ENCODE measurements around the gene IFITM10. TPM values are rescaled to one million over a fixed set of nuclear protein-coding genes. Genes with fewer than 3 reads are reported as not detected.
"Not testable (repeated sequence)": the region's sequence is repeated elsewhere in the genome, so short reads cannot be mapped to it uniquely, and the experiment has no call there.

IFITM10 gene
- total RNA-seq, 1 donor from 2014 or later, result 0.39 TPM

DNA sequence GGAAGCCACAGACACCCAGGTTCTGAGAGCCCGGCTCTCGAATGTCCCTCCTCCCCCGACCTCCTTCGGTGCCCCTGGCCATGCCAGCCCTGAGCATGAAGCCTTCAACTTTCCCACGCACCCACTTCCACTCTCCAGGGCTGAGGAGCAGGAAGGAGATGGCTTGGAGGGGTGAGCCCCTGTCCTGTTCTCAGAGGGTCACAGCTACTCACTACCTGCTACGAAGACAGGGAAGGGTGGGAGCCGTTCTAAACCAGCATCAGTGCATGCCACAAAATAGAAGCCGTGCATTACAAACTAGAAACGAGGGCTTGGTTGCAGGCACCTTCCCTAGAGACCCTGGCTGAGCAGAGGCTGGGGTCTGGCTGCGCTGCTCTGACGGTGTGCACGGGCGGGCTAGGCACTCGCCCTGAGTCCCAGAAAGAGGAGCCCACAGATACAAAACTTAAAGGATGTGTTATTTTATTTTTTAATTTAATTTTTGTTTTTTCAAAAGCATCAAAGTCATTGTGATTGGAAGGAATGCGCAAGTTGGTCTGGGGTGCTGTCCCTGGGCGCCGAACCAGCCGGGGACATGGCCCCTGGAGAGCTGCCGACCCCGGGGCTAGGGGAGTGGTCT is 57.6 kb downstream of the IFITM10 start:
- DNase-seq (ENCODE audit: low read depth in 2 of 2), result no peak

DNA sequence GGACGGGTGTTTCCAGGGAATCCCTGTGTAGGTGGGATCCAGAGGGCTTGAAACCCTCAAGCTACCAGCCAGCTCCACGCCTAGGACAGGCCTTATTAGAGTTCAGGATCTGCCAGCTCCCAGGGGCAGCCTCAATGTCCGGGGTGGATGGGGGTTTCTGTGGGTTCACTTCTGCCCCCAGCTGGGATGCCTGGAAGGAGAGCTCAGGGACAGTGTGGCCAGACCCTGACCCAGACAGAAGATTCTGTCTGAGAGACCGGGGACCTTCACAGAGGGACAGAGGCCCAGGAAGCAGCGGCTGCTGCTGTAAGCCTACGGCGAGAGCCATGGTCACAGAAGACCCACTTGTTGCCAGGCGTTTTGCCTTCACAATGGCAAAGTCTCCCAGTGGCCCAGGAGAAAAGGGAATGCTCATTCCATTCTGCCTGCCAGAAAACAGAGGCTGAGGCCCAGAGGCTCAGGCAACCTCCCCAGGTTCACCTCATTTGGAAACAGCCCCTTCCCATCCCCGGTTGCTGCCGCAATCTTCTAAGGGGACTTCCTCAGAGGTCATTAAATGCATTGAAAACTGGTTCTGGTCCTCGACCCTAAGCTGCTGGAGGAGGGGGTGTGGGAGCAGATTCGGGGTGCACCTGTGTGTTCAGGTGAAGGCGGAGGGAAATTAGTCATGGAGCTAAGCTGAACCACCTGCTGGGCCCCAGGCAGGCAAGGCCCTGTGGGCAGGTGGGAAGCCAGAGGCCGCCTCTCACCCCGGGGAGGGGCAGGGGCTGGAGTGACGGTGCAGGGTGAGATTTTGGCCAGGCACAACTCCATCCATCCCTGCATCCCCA is 58.3 kb downstream of the IFITM10 start:
- DNase-seq (ENCODE audit: low read depth in 2 of 2), result no peak

DNA sequence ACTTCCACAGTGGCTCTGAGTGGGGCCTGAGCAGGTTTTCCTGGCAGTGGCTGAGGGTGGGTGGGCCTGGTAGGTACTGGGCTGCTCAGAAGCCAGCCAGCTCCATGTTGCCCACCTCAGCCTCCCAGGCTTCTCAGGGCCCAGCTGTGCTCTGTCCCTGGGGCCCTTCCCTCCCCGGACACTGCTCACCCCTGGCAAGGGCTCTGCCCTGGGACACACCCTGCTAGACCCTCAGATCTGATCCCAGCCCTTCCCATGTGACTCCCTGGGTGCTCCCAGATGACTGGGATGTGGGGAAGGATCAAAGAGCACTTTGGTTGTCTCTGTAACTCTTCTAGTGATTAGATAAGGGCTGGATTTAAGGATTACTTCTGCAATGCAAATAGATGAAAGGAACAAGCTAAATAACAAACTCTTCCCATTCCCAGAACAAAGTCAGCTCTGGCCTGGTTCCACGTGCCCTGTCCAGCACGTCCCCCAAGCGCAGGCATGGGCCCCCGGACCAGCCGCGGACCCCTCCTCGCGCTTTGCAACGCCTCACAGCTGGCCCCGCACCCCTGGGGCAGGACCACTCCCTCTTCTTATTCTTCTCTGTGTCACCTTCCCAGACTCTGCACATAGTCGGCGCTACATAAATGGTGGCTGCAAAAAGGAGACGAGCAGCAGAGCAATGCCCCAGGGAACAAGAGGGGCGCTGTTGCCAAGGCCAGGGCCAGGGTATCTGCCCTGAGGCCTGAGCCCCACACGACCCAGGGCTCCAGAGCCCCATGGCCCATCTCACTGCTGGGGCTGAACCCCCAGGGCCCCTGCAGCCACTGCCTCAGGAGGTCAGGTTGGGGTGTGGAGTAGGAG is 59.1 kb downstream of the IFITM10 start:
- no peak for DNase-seq (ENCODE audit: low read depth in 2 of 2)

DNA sequence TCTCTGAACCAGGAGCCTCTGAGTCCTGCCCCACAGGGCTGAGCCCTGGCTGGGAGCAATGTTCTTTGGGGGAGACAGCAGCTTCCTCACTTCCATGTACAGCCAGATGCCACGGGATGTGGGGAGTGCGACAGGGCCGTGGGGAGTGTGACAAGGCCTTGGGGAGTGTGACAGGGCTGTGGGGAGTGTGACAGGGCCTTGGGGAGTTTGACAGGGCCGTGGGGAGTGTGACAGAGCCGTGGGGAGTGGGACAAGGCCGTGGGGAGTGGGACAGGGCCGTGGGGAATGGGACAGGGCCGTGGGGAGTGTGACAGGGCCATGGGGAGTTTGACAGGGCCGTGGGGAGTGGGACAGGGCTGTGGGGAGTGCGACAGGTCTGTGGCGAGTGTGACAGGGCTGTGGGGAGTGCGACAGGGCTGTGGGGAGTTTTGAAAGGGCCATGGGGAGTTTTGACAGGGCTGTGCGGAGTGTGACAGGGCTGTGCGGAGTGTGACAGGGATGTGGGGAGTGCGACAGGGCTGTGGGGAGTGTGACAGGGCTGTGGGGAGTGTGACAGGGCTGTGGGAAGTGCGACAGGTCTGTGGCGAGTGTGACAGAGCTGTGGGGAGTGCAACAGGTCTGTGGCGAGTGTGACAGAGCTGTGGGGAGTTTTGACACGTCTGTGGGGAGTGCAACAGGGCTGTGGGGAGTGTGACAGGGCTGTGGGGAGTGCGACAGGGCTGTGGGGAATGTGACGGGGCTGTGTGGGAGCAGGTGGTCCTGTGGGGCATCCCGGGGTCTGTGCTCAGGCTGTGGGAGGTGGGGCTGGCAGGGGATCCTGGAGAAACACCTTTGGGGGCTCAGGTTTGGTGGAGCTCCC is 60.0 kb downstream of the IFITM10 start:
- DNase-seq (ENCODE audit: low read depth in 2 of 2), result no peak

DNA sequence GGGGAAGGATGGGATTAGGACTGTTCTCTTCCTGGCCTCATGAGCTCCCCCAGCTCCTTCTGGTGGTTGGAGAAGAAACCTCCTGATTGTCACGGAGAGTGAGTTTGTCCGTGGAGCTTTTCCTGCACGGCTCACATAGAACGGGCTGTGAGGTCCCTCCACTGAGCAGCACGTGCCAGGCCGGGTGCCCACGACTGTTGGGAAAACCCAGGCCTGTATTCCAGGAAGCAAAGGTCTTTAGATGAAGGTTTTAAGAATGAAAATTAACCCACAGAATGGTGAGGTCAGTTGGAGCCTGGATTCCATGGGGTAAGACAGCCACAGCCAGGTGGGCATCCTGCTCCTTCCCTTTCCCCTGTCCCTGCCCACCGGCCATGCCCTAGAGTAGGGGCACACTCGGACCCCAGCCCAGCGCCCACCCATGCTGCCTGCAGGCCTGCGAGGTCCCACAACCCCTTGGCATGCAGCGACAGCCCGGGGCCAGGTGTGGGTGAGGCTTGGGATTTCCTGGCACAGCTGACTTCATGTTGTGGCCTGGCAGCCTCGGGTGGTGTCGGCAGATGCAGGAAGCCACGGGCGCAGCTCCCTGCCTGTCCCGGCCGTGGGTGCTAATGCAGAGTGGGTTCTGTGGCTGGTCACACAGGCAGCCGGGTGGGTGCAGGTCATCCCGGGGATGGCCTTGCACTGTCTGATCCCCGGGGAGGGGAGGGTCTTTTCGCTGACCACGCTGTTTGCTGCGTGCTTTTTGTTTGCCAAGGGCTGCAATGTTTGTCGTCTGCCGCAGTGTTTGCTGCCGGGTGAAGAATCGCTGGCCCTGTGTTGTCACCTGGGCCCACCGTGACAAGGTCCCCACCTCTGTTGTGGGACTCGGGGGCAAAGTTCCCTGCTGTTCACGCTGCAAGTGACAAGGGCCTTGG is 60.9 kb downstream of the IFITM10 start:
- DNase-seq (ENCODE audit: low read depth in 2 of 2), result not testable (repeated sequence)

DNA sequence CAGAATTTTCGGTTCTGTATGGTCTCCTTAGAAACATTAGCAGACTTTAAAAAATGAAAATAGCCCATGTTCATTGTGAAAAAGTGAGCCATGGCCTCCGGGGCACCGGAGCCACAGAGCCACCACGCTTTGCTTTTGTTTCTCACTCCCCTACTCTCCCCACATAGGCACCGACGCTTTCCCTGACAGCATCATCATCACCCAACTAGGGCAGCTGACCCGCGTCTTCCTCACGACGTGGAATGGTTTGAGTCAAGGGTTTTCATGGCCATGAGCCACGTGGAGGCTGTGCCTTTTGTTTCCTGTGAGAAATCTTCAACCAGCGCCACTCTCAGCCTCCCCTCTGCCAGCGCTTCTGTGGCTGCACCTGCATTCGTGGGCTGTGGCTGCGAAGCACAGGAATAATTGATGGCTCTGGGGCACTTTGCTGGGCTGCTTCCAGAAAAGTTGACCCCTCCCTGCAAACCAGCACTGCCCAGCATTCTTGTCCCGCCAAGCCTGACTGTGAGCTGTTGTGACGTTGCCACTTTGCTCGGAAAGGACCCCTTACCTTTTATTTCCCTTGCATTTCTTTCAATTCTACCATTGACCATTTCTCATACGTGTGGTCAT is 62.0 kb downstream of the IFITM10 start:
- not testable (repeated sequence) for DNase-seq (ENCODE audit: low read depth in 2 of 2)

DNA sequence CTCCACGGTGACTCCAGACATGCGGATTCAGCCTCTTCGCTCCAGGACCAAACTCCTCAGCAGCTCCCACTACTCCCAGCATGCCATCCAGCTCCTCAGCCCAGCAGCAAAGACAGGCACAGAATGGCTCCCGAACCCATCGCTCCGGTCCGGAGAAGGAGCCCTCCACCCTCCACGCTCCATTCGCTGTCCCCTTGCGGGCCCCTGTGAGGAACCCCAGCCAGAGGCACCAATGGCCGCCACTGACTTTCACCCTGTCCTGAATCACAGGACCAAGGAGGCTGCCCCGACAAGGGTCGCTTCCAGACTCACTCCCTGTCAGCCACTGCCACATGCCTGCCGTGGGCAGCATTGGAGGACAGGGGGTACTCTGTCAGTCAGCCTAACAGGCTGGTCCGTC is 64.2 kb downstream of the IFITM10 start:
- not testable (repeated sequence) for DNase-seq (ENCODE audit: low read depth in 2 of 2)

DNA sequence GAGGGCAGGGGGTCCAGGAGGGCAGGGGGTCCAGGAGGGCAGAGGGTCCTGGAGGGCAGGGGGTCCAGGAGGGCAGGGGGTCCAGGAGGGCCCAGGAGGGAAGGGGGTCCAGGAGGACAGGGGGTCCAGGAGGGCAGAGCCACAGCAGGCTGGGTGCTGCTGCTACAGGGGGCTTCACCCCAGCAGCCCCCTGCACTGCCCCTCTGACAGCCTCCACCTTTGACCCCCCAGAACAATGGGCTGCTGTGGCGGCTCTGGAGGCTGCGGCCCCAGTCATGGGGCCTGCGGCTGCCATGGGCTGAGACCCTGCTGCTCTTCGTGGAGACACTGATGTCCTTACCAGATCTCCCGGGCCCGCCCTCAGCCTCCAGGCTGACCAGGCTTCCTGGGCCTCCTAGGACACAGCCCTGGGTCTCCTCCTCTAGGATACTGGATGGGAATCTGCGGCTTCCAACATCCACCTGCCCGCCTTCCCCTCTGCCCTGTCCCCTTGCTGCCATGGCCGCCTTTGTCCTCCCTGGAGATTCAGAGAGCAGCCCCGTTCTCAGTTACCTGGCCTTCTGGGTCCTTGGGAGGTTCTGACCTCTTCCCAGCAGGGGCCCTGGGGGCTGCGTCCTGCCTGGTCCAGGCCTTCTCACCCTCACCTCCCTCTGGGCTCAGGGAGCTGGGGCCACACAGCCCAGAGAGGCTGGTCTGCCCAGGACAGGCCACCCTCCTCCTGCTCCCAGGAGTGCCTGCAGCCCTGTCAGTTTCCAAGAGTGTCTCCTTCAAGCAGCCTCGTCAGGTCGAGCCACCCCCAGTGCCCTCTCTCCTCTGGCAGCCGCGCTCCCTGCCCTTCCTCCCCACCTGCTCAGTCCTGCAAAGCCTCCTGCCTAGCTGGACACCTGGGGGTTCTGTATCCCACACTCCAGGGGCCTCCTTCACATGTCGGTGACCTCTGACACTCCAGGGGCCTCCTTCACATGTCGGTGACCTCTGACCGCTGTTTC is 65.2 kb downstream of the IFITM10 start:
- not testable (repeated sequence) for DNase-seq (ENCODE audit: low read depth in 2 of 2)

DNA sequence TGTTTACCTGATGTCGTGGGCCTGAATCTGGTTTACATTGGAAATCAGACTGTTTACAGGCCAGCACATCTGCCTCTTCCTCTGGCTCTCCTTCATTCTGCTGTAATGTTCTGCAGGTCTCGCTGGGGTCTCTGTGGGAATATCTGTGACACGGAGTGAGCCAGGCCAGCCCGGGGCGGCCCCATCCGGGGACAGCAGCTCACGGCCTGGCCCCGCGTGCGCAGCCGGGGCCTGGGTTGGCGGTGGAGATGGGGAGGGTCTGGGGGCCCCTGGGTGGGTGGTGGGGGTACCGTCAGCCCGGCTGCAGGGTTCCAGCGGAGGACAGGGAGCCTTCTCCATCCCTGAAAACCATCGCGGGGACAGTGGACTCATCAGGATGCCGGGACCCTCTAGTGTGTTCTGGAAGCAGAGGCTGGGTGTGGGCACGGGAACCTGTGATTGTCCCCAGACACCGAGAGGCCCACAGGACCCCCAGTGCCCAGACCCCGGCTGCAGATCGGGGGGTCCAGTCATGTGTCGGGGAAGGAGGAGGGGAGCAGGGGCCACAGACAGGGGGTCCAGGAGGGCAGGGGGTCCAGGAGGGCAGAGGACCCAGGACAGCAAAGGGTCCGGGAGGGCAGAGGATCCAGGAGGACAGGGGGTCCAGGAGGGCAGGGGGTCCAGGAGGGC is 66.4 kb downstream of the IFITM10 start:
- not testable (repeated sequence) for DNase-seq (ENCODE audit: low read depth in 2 of 2)

DNA sequence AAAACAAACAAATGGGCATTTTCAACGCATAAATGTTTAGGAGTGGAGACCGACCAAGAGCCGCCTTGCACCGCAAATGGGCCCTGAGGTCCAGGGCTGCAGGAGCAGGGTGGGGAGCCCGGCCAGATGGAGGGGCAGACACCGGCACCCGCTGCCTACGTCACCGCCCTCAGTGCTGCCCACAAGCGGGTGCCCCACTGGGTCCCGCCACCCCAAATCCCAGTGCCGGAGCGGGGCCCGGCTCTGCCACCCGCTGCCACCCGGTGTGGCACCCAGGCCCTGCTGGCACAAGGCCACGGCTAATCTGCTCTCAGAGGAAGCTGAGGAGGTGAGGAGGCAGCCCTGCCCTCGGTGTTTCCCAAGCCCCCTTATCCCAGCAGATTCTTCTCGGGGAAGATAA is 67.2 kb downstream of the IFITM10 start:
- DNase-seq (ENCODE audit: low read depth in 2 of 2), result not testable (repeated sequence)

Other genes starting within 250 kb of the IFITM10 start
- gene DUSP8, start 178.3 kb downstream of the IFITM10 start, total RNA-seq, result 0.26 and 0.76 TPM in 2 replicates
- not detected in 2 replicates for gene KRTAP5-1, start 165.3 kb downstream of the IFITM10 start, total RNA-seq
- not detected in 2 replicates for gene KRTAP5-2, start 152.3 kb downstream of the IFITM10 start, total RNA-seq
- gene KRTAP5-3, start 142.1 kb downstream of the IFITM10 start, total RNA-seq, result not detected in 2 replicates
- gene KRTAP5-4, start 128.5 kb downstream of the IFITM10 start, total RNA-seq, result not detected in 2 replicates
- not detected in 2 replicates for gene KRTAP5-5, start 120.8 kb downstream of the IFITM10 start, total RNA-seq
- 0.13 and 0.25 TPM in 2 replicates for gene KRTAP5-6, start 53.4 kb downstream of the IFITM10 start, total RNA-seq
- 105 and 909 TPM in 2 replicates for gene CTSD, start 13.3 kb upstream of the IFITM10 start, total RNA-seq
- gene SYT8, start 84.4 kb upstream of the IFITM10 start, total RNA-seq, result under 0.01 and 0.13 TPM in 2 replicates
- not detected in 2 replicates for gene TNNI2, start 88.4 kb upstream of the IFITM10 start, total RNA-seq
- gene LSP1, start 102.5 kb upstream of the IFITM10 start, total RNA-seq, result under 0.01 TPM in 2 replicates
- not detected in 2 replicates for gene PRR33, start 141.3 kb upstream of the IFITM10 start, total RNA-seq
- not detected in 2 replicates for gene TNNT3, start 169.1 kb upstream of the IFITM10 start, total RNA-seq
- gene MRPL23, start 196.7 kb upstream of the IFITM10 start, total RNA-seq, result 48.3 and 94.5 TPM in 2 replicates
- 5.5 and 162 TPM in 2 replicates for gene H19, start 247.2 kb upstream of the IFITM10 start, total RNA-seq

Measured in dermis microvascular lymphatic vessel endothelial cell (primary cell).